Activated CD4-positive, alpha-beta T cell treated with anti-CD3 and anti-CD28 coated beads, Interleukin-2, amount 10 ng/mL, durations not matched to agents 7 days and 5 days (primary cell): ENCODE data around the gene TEN1. TPM values are rescaled to one million over a fixed set of nuclear protein-coding genes. Genes with fewer than 3 reads are reported as not detected.

Experiments used
- CTCF ChIA-PET: fragments of 350-600 bp; sonication (Branson Sonifier 250); formaldehyde crosslinking; loops from one replicate; lab custom pipeline; 2021; ENCODE audit warnings: antibody characterized with exemption; lab: Charles Lee
- POLR2A ChIA-PET: fragments of 350-600 bp; sonication (Branson Sonifier 250); formaldehyde crosslinking; loops from one replicate; lab custom pipeline; 2021; ENCODE audit warnings: antibody characterized with exemption; lab: Charles Lee
- DNase-seq: peaks from one replicate; pipeline ENCODE4 v3.0.0-alpha.2; 2020
- H3K27ac Mint-ChIP-seq: one replicate; pipeline ENCODE4 v1.8.0; 2021; ENCODE audit warnings: mild to moderate bottlenecking, moderate library complexity, mixed read lengths
- H3K27me3 Mint-ChIP-seq: one replicate; pipeline ENCODE4 v1.8.0; 2021; ENCODE audit warnings: mixed read lengths
- H3K36me3 Mint-ChIP-seq: one replicate; pipeline ENCODE4 v1.8.0; 2021; ENCODE audit warnings: low read depth, mixed read lengths
- H3K4me1 Mint-ChIP-seq: one replicate; pipeline ENCODE4 v1.8.0; 2021; ENCODE audit warnings: mixed read lengths
- H3K4me3 Mint-ChIP-seq: one replicate; pipeline ENCODE4 v1.8.0; 2021; ENCODE audit warnings: mild to moderate bottlenecking, moderate library complexity, mixed read lengths
- H3K9me3 Mint-ChIP-seq: one replicate; pipeline ENCODE4 v1.8.0; 2021; ENCODE audit warnings: mixed read lengths
- total RNA-seq, 2 experiments: library from RNA; stranded (reverse); gene quantifications; one replicate each; pipeline ENCODE4 v1.2.3, GENCODE V29; 2021

The TEN1 gene
- total RNA-seq, 2 experiments from 2014 or later = 12.5 to 17.1 TPM

DNA sequence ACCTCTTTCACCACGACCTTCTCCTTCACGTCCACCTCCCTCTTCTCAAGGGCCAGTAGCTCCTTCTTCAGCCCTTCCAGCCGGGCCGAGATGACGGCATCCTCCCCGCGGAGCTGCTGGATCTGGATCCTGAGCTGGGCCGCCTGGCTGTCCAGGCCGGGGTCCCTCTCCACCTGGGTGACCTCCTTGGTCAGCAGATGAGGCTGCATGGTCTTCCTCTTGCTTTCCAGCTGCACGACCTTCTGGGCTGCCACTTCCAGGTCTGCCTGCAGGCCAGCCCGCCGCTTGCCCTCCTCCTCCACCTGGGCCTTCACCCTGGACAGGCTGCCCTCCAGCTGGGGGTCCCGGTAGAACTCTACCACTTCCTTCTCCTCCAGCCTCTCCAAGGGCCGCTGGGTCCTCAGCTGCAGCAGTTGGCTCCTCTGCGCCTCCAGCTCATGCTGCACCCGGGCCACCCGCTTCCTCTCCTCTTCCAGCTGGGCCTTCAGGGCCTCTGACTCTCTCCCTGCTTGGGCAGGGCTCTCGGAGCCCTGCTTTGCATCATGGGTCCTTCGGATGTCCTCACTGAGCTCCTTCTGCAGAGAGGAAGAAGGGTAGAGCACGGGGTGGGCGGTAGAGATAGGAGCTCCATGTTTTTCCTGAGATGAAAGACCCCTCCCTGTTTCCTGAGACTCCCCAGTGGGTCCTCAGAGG, 31.1 kb downstream of the TEN1 start:
- POLR2A ChIA-PET = no interaction called here
- H3K27ac Mint-ChIP-seq = no peak overlapping the region

DNA sequence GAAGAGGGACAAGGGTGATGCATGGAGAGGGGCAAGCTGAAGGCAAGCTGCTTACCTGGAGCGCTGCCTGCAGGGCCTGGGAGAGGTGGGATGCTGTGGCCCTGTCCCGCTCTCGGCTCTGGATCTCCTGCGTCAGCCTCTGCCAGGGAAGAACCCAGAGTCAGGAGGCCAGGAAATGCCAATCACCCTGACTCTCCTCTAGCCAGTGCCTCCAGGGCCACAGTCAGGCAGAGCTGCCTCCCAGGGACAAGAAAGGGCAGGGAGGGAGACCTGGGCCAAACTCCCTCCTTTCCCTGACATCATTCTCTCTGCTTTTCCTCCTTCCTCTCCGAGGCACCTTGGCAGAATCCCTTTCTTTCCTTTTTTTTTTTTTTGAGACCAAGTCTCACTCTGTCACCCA, 32.9 kb downstream of the TEN1 start:
- no peak for DNase-seq
- no peak overlapping the region for H3K4me3 Mint-ChIP-seq
- H3K27me3 Mint-ChIP-seq = no peaks in the 10 kb centered on the region
- H3K9me3 Mint-ChIP-seq = no peaks in the 10 kb centered on the region
- peak overlapping the region; percentile 41 for H3K27ac Mint-ChIP-seq
- CTCF ChIA-PET = interaction anchor here (0.6 to 5.0 kb wide), 5 partner anchors 12 to 387 kb away, joined by 3 to 29 read pairs (median 4); partner anchors contain the start of gene CDK3
- H3K36me3 Mint-ChIP-seq = no peaks in the 10 kb centered on the region
- H3K4me1 Mint-ChIP-seq = peaks cover 5% of the 10 kb centered on the region
- POLR2A ChIA-PET = no interaction called here

More for the DNA sequence above, 31.1 kb downstream of the TEN1 start:
- peaks cover 7% of the 10 kb centered on the region for H3K4me1 Mint-ChIP-seq
- H3K27me3 Mint-ChIP-seq = no peaks in the 10 kb centered on the region
- no peak overlapping the region for H3K4me3 Mint-ChIP-seq
- no peaks in the 10 kb centered on the region for H3K36me3 Mint-ChIP-seq
- no peaks in the 10 kb centered on the region for H3K9me3 Mint-ChIP-seq
- CTCF ChIA-PET = interaction anchor here (0.5 to 5.0 kb wide), 5 partner anchors 10 to 540 kb away, joined by 3 to 29 read pairs (median 5); partner anchors contain the start of gene CDK3
- DNase-seq = no peak

GRCh38 chr17:76013377-76013932, 34.4 kb downstream of the TEN1 start:
- CTCF ChIA-PET = interaction anchor here (0.6 to 2.3 kb wide), 25 partner anchors 8 to 371 kb away, joined by 3 to 31 read pairs (median 4); partner anchors contain the start of genes CDK3, SPHK1 and WBP2
- H3K4me1 Mint-ChIP-seq = peaks cover 5% of the 10 kb centered on the region
- POLR2A ChIA-PET = no interaction called here
- H3K27me3 Mint-ChIP-seq = no peaks in the 10 kb centered on the region
- no peak for DNase-seq
- H3K36me3 Mint-ChIP-seq = no peaks in the 10 kb centered on the region
- no peaks in the 10 kb centered on the region for H3K9me3 Mint-ChIP-seq
- H3K27ac Mint-ChIP-seq = peak overlapping the region; percentile 64
- no peak overlapping the region for H3K4me3 Mint-ChIP-seq

GRCh38 chr17:76014100-76014924, 35.3 kb downstream of the TEN1 start:
- Mint-ChIP-seq H3K27ac (peak overlapping the region; percentile 62), H3K4me3 (no peak overlapping the region), H3K36me3 (no peaks in the 10 kb centered on the region), H3K27me3 (no peaks in the 10 kb centered on the region), H3K9me3 (no peaks in the 10 kb centered on the region), H3K4me1 (peaks cover 5% of the 10 kb centered on the region)
- peak; percentile 84 for DNase-seq
- ChIA-PET CTCF (interaction anchor here (0.6 to 2.3 kb wide), 37 partner anchors 9 to 384 kb away, joined by 3 to 31 read pairs (median 4); partner anchors contain the start of genes CDK3, EXOC7, SPHK1 and SRP68), POLR2A (interaction anchor here (0.9 kb wide), 1 partner anchor 21 kb away, joined by 3 read pairs; no protein-coding TSS in a partner anchor)

DNA sequence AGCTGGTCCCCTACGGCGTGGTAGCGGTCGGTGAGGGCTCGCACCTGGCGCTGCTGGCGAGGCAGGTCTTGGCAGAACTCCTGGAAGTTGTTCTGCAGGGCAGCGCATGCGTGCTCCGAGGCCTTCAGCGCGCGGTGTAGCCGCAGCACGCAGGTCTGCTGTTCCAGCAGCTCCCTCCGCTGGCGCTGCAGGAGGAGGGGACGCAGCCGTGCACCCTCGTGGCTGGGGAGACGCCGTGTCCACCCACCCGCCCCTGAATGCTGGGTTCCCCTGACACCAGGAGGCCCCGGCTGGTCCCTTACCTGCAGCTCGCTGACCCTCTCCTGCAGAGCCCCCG, 35.9 kb downstream of the TEN1 start:
- DNase-seq = no peak
- CTCF ChIA-PET = interaction anchor here (0.8 to 2.3 kb wide), 27 partner anchors 10 to 383 kb away, joined by 3 to 31 read pairs (median 4); partner anchors contain the start of genes CDK3, EXOC7, SRP68 and WBP2

DNA sequence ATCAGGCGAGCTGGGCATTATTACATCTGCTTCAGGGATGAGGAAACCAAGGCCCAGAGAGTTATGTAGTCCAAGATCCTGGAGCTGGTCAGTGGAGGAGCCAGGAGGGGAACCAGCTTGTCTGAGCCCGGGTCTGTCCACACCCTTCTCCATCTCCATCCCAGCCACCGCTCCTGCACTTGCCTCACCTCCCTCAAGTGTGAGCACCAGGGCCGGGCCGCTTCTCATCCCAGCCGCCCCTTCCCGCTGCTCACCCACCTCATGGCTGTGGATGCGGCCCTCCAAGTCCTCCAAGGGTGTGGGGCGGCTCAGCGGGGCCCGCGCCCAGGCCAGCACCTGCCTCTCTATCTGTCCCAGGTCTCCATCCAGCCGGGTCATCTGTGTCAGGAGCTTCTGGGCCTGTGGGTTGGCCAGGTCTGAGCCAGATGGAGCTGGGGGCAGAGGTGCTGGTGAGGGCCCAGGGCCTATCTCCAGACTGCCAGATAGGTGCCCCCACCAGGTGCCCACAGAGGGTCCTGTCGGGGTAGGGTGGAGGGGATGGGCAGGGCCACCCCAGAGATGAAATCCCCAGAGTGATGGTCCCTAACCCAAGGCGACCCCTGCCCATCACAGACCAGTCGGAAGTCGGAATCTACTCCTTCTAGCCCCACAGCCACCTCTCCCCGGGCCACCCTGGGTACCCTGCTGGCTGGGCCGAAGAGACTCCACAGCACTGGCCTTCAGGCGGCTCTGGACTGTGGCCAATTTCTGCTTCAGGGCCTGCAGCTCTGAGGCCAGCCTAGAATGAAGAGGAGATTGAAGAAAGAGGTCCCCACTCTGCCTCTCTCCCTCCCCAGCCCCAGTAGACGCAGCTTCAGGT, 38.7 kb downstream of the TEN1 start:
- H3K27me3 Mint-ChIP-seq = no peaks in the 10 kb centered on the region
- no peaks in the 10 kb centered on the region for H3K36me3 Mint-ChIP-seq
- peaks cover 5% of the 10 kb centered on the region for H3K4me1 Mint-ChIP-seq
- no peak for DNase-seq
- ChIA-PET CTCF (interaction anchor here (0.6 to 2.8 kb wide), 6 partner anchors 9 to 298 kb away, joined by 3 to 7 read pairs (median 5); partner anchors contain the start of gene EVPL), POLR2A (no interaction called here)
- no peaks in the 10 kb centered on the region for H3K9me3 Mint-ChIP-seq
- H3K27ac Mint-ChIP-seq = no peak overlapping the region
- no peak overlapping the region for H3K4me3 Mint-ChIP-seq

More for the DNA sequence above, 35.9 kb downstream of the TEN1 start:
- Mint-ChIP-seq H3K4me3 (no peak overlapping the region), H3K27ac (no peak overlapping the region), H3K9me3 (no peaks in the 10 kb centered on the region), H3K36me3 (no peaks in the 10 kb centered on the region), H3K4me1 (peaks cover 5% of the 10 kb centered on the region), H3K27me3 (no peaks in the 10 kb centered on the region)
- POLR2A ChIA-PET = interaction anchor here (0.9 kb wide), 1 partner anchor 21 kb away, joined by 3 read pairs; no protein-coding TSS in a partner anchor

DNA sequence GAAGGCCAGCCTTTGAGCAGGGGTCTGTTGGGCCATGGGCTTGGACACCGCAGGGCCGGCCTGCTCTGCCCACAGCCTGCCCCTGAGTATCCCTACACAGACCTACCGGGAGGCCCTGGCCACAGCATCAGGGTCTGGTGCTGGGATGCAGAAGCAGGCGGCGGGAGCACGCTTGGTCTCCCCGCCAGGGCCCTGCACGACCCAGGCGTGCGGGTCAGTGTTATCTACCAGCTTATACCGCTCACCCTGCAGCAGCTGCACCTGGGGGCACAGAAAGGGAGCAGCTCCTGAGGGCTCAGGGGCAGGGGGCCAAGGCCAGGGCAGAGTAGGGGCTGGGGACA, 39.3 kb downstream of the TEN1 start:
- CTCF ChIA-PET = interaction anchor here (0.6 to 3.1 kb wide), 5 partner anchors 9 to 261 kb away, joined by 3 to 12 read pairs (median 5); partner anchors contain the start of genes CDK3 and EVPL
- DNase-seq = no peak
- Mint-ChIP-seq H3K27me3 (no peaks in the 10 kb centered on the region), H3K36me3 (no peaks in the 10 kb centered on the region), H3K9me3 (no peaks in the 10 kb centered on the region), H3K4me3 (no peak overlapping the region), H3K27ac (no peak overlapping the region), H3K4me1 (peaks cover 5% of the 10 kb centered on the region)
- POLR2A ChIA-PET = no interaction called here

GRCh38 chr17:76018801-76019200, 39.8 kb downstream of the TEN1 start:
- Mint-ChIP-seq H3K4me3 (no peak overlapping the region), H3K9me3 (no peaks in the 10 kb centered on the region), H3K36me3 (no peaks in the 10 kb centered on the region), H3K27ac (no peak overlapping the region), H3K4me1 (peaks cover 5% of the 10 kb centered on the region), H3K27me3 (no peaks in the 10 kb centered on the region)
- POLR2A ChIA-PET = no interaction called here
- DNase-seq = no peak
- CTCF ChIA-PET = interaction anchor here (0.5 to 3.1 kb wide), 5 partner anchors 19 to 609 kb away, joined by 3 to 12 read pairs (median 4); partner anchors contain the start of gene CDK3

DNA sequence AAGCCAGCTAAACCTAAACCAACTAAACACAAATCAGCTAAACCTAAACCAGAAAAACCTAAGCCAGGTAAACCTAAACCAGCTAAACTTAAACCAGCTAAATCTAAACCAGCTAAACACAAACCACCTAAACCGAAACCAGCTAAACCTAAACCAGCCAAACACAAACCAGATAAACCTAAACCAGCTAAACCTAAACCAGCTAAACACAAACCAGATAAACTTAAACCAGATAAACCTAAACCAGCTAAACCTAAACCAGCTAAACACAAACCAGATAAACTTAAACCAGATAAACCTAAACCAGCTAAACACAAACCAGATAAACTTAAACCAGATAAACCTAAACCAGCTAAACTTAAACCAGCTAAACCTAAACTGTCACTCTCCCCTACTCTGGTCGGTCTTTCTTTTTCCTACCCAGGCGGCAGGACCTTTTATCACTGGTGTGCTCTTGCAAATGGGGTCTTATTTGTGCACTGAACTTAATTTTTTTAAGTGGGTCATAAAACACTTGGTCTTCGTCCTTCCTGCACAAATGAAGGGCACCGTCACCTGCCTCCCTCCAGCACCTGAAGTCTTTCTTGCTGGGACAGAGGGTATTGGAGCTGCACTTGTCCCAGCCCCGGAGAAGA, 40.9 kb downstream of the TEN1 start:
- ChIA-PET CTCF (interaction anchor here (0.9 to 3.1 kb wide), 6 partner anchors 14 to 366 kb away, joined by 3 to 12 read pairs (median 4); partner anchors contain the start of gene CDK3), POLR2A (interaction anchor here (0.5 kb wide), 1 partner anchor 236 kb away, joined by 3 read pairs; the partner anchor contains the start of gene UNK)

DNA sequence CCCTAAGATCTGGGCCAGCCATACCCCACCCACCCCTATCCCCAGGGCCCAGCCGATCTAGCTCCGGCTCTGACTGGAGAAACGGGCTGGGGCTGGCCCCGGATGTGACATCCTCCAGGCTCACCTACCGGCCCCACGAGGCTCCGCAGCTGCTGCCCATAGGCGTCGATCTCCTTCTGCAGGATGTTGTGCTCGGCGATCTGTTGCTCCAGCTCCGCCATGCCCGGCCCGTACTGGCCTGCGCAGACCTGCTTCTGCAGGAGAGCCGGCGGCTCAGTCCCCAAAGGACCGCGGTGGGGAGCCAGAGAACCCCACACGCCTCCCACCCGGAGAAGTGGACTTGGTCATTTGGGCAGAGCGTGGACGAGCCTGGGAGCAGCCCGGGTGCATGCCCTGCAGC, 43.2 kb downstream of the TEN1 start:
- H3K9me3 Mint-ChIP-seq = no peaks in the 10 kb centered on the region
- ChIA-PET POLR2A (no interaction called here), CTCF (interaction anchor here (0.6 kb wide), 1 partner anchor 47 kb away, joined by 6 read pairs; no protein-coding TSS in a partner anchor)
- no peaks in the 10 kb centered on the region for H3K4me1 Mint-ChIP-seq
- no peaks in the 10 kb centered on the region for H3K27me3 Mint-ChIP-seq
- no peak overlapping the region for H3K27ac Mint-ChIP-seq
- H3K36me3 Mint-ChIP-seq = no peaks in the 10 kb centered on the region
- DNase-seq = no peak
- H3K4me3 Mint-ChIP-seq = no peak overlapping the region

More for the DNA sequence above, 40.9 kb downstream of the TEN1 start:
- Mint-ChIP-seq H3K27ac (no peak overlapping the region), H3K4me3 (no peak overlapping the region), H3K9me3 (no peaks in the 10 kb centered on the region), H3K27me3 (no peaks in the 10 kb centered on the region), H3K36me3 (no peaks in the 10 kb centered on the region), H3K4me1 (no peaks in the 10 kb centered on the region)
- no peak for DNase-seq
